Right lobe of liver (tissue), 4 donors: ENCODE measurements around the gene B3GALT6.

Experiments used
- CTCF ChIP-seq, 4 donors: fragments of 200-600 bp in 3 of 4; fragments of 450-650 bp in 1 of 4; IDR thresholded peaks; one replicate each; pipeline versions ENCODE4 v1.5.1 to v1.8.0; 2016 to 2022; ENCODE audit warnings: antibody characterized with exemption in 4 of 4, mild to moderate bottlenecking in 2 of 4
- POLR2A ChIP-seq: fragments of 450-650 bp; IDR thresholded peaks from one replicate; pipeline ENCODE4 v1.6.1; 2017; ENCODE audit warnings: antibody characterized with exemption, mild to moderate bottlenecking
- donor health status: DM: no; HTN: no; CAD: no.
- donor health status: DM: no; HTN: no; CAD: no.
- donor health status: DM: no; HTN: yes; CAD: no.

- no peak for TF ChIP-seq CTCF (IDR thresholded peaks at IDR 0.05)
- no peak for TF ChIP-seq POLR2A
These were observed 8.3 kb downstream of the B3GALT6 start for GRCh38 chr1:1240348-1240732.
